PC-3 (cell line): Measurements from ENCODE around the gene ZSCAN30.

Source experiments
- EZH2phosphoT487 ChIP-seq: fragments of 300-600 bp; sonication (generic); IDR thresholded peaks from 2 replicates; pipeline ENCODE4 v1.6.1; 2018; ENCODE audit warnings: mild to moderate bottlenecking, antibody characterized with exemption, low read length, borderline replicate concordance
- TF ChIP-seq, protein P1 (sequence below): fragments of 300-600 bp; sonication (generic); conservative IDR thresholded peaks from 2 replicates; pipeline ENCODE4 v1.5.1; 2017; ENCODE audit warnings: antibody characterized with exemption, low read depth, mild to moderate bottlenecking, low read length

DNA sequence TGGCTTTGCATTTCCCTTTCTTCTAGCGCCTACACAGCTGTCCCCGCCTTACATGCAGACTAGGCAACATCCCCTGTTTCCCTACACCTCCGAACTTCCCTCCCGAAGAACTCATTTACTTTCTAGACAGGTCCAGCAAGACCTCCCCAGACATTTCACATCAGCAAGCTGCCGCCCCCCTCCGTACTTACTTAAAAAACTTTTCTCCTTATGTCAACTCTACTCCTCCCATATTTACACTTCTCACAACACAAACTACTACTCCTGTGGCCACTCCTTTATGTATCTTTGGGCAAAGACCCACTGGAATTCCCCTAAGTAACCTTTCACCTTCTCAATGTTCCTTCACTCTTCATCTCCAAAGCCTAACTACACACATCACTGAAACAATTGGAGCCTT lies 69.6 kb downstream of the ZSCAN30 start:
- TF ChIP-seq, protein P1, sequence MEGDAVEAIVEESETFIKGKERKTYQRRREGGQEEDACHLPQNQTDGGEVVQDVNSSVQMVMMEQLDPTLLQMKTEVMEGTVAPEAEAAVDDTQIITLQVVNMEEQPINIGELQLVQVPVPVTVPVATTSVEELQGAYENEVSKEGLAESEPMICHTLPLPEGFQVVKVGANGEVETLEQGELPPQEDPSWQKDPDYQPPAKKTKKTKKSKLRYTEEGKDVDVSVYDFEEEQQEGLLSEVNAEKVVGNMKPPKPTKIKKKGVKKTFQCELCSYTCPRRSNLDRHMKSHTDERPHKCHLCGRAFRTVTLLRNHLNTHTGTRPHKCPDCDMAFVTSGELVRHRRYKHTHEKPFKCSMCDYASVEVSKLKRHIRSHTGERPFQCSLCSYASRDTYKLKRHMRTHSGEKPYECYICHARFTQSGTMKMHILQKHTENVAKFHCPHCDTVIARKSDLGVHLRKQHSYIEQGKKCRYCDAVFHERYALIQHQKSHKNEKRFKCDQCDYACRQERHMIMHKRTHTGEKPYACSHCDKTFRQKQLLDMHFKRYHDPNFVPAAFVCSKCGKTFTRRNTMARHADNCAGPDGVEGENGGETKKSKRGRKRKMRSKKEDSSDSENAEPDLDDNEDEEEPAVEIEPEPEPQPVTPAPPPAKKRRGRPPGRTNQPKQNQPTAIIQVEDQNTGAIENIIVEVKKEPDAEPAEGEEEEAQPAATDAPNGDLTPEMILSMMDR: no peak
- TF ChIP-seq EZH2phosphoT487: no peak
